Measurements from ENCODE around the gene RNF123. TPM values are rescaled to one million over a fixed set of nuclear protein-coding genes. Genes with fewer than 3 reads are reported as not detected.

RNF123 gene
- total RNA-seq, 6 experiments from 2014 or later: 32.4 to 48.3 (median 39.9) TPM

GRCh38 chr3:49734752-49735151 lies 45.4 kb downstream of the RNF123 start:
- Histone ChIP-seq H3K4me3 (no peak overlapping the region), H3K27ac (no peak overlapping the region), H3K4me1 (peaks cover 0 to 8% (median 0%) of the 10 kb centered on the region in 4 donors), H3K9me3 (no peaks in the 10 kb centered on the region), H3K36me3 (peaks cover 0 to 33% (median 9%) of the 10 kb centered on the region in 4 donors), H3K27me3 (no peaks in the 10 kb centered on the region)
- TF ChIP-seq CTCF (IDR thresholded peaks at IDR 0.05) (no peak), POLR2A (IDR thresholded peaks at IDR 0.05) (no peak)
- no peak for ATAC-seq
- 93% methylated on average over 6 of the region's 6 CpGs for WGBS (ENCODE audit: insufficient coverage, low coverage, low lambda C conversion rate, missing lambda C conversion rate)
- intact Hi-C loops (cut with DNase I): no loop called here
- no peak for DNase-seq

DNA sequence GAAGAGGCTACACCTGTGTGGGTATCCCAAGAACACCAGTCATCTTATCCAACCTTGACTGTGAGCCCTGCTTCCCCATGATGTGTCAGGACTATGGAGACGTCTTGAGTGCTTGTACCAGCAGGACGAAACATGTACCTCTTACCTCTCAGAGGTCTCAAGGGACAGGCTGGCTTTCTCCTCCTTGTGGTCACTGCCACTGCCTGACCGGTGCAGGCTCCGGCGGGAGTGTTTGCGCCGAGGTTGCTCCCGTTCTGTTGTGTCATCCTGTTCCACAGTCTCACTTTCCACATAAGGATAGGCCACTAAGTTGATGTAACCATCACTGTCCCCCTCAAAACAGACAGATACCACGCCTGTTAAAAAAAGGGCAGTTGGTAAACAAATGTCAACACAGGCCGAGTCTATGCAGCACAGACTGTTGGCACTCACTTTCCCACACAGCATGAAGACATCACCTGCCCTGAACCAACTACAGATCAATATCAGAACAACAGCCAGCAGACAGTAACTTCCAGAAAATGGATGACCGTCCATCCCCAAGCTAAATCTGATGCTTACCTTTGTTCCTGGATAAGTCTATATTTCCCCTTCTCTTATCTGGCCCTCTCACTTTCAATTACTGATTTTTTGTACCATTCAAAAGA lies 48.8 kb downstream of the RNF123 start:
- peak in 1 of 3 donors; percentile 53 for DNase-seq
- intact Hi-C loops (cut with DNase I): no loop called here
- peak; percentile 88 to 90 (median 90) for ATAC-seq
- 60% methylated on average over 9 of the region's 11 CpGs for WGBS (ENCODE audit: insufficient coverage, low coverage, low lambda C conversion rate, missing lambda C conversion rate)
- Histone ChIP-seq H3K36me3 (peaks cover 0 to 8% (median 1%) of the 10 kb centered on the region in 4 donors), H3K27me3 (no peaks in the 10 kb centered on the region), H3K9me3 (no peaks in the 10 kb centered on the region), H3K4me3 (no peak overlapping the region), H3K4me1 (peaks cover 0 to 8% (median 0%) of the 10 kb centered on the region in 4 donors), H3K27ac (peak overlapping the region in 2 of 3 donors; percentile 2 to 5)
- TF ChIP-seq POLR2A (IDR thresholded peaks at IDR 0.05): no peak
- TF ChIP-seq CTCF (IDR thresholded peaks at IDR 0.05): no peak

DNA sequence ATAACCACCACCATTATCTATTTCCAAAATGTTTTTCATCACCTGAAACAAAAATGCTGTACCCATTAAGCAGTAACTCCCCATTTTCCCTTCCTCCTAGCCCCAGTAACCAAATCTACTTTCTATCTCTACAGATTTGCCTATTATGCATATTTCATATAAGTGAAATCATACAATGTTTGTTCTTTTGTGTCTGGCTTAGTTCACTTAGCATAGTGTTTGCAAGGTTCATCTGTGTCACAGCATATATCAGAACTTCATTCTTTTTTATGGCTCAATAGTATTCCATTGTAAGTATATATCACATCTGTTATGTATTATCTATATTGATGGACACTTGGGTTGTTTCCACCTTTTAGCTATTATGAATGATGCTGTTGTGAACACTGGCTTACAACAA lies 51.1 kb downstream of the RNF123 start:
- H3K27me3 ChIP-seq: no peaks in the 10 kb centered on the region
- TF ChIP-seq POLR2A (IDR thresholded peaks at IDR 0.05) (no peak), CTCF (IDR thresholded peaks at IDR 0.05) (no peak)
- peaks cover 0 to 4% (median 1%) of the 10 kb centered on the region in 4 donors for H3K36me3 ChIP-seq
- ATAC-seq (no peak), DNase-seq (no peak)
- H3K4me1 ChIP-seq: peaks cover 0 to 8% (median 0%) of the 10 kb centered on the region in 4 donors
- H3K4me3 ChIP-seq: no peak overlapping the region
- no peak overlapping the region for H3K27ac ChIP-seq
- H3K9me3 ChIP-seq: no peaks in the 10 kb centered on the region
- intact Hi-C loops (cut with DNase I): no loop called here

GRCh38 chr3:49745986-49746385 lies 56.6 kb downstream of the RNF123 start:
- intact Hi-C loops (cut with DNase I): no loop called here
- no peak for TF ChIP-seq POLR2A (IDR thresholded peaks at IDR 0.05)
- TF ChIP-seq CTCF (IDR thresholded peaks at IDR 0.05): no peak
- peak in 2 of 4 donors; percentile 36 to 41 for ATAC-seq
- DNase-seq: no peak
- no peaks in the 10 kb centered on the region for H3K9me3 ChIP-seq
- no peak overlapping the region for H3K27ac ChIP-seq
- 79% methylated on average over 2 of the region's 2 CpGs for WGBS (ENCODE audit: insufficient coverage, low coverage, low lambda C conversion rate, missing lambda C conversion rate)
- peaks cover 0 to 8% (median 4%) of the 10 kb centered on the region in 4 donors for H3K36me3 ChIP-seq
- peaks cover 0 to 9% (median 4%) of the 10 kb centered on the region in 4 donors for H3K4me1 ChIP-seq
- H3K27me3 ChIP-seq: no peaks in the 10 kb centered on the region
- no peak overlapping the region for H3K4me3 ChIP-seq

Measured in right lobe of liver (tissue), 6 donors.